HEK293 (cell line): ENCODE measurements around the gene ABI3BP.

ENCODE experiments used
- ZFP41 ChIP-seq: fragments of 450-650 bp; formaldehyde crosslinking; IDR thresholded peaks from 2 replicates; pipeline ENCODE4 v1.5.1; 2016; ENCODE audit warnings: missing biosample characterization, missing genetic modification characterization, borderline replicate concordance
- ZNF324 ChIP-seq: fragments of 450-650 bp; formaldehyde crosslinking; IDR thresholded peaks from 2 replicates; pipeline ENCODE4 v1.5.1; 2016; ENCODE audit warnings: missing biosample characterization, missing genetic modification characterization
- ZNF76 ChIP-seq: fragments of 450-650 bp; formaldehyde crosslinking; IDR thresholded peaks from 2 replicates; pipeline ENCODE4; 2016; ENCODE audit warnings: low read depth, missing biosample characterization, missing genetic modification characterization, borderline replicate concordance
- ZNF768 ChIP-seq: fragments of 450-650 bp; formaldehyde crosslinking; IDR thresholded peaks from 2 replicates; pipeline ENCODE4 v1.5.1; 2018; ENCODE audit warnings: missing biosample characterization, mild to moderate bottlenecking, missing genetic modification characterization
- TF ChIP-seq, protein P1 (sequence below): fragments of 450-650 bp; formaldehyde crosslinking; IDR thresholded peaks from 2 replicates; pipeline ENCODE4 v1.5.1; 2016; ENCODE audit warnings: missing biosample characterization, missing genetic modification characterization

DNA sequence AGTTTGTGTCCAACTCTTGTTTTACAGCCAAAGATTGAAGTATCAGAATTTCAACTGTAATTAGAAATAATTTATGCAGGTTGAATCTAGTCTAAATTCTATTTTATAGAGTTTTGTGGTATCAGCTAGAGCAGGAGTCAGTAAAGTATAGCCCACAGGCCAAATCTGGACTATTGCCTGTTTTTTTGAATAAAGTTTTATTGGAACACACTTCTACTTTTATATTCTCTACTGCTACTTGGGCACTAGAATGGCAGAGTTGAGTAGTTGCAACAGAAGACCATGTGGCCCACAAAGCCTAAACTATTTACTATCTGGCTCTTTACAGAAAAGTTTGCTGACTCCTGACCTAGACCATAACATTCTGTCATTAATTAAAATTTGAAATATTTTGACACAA lies 247.6 kb downstream of the ABI3BP start:
- TF ChIP-seq ZNF768 (tag by site-specific recombination) (no peak), ZNF324 (tag by site-specific recombination) (no peak), ZFP41 (tag by site-specific recombination) (no peak), ZNF76 (tag by site-specific recombination) (no peak)
- TF ChIP-seq, protein P1, sequence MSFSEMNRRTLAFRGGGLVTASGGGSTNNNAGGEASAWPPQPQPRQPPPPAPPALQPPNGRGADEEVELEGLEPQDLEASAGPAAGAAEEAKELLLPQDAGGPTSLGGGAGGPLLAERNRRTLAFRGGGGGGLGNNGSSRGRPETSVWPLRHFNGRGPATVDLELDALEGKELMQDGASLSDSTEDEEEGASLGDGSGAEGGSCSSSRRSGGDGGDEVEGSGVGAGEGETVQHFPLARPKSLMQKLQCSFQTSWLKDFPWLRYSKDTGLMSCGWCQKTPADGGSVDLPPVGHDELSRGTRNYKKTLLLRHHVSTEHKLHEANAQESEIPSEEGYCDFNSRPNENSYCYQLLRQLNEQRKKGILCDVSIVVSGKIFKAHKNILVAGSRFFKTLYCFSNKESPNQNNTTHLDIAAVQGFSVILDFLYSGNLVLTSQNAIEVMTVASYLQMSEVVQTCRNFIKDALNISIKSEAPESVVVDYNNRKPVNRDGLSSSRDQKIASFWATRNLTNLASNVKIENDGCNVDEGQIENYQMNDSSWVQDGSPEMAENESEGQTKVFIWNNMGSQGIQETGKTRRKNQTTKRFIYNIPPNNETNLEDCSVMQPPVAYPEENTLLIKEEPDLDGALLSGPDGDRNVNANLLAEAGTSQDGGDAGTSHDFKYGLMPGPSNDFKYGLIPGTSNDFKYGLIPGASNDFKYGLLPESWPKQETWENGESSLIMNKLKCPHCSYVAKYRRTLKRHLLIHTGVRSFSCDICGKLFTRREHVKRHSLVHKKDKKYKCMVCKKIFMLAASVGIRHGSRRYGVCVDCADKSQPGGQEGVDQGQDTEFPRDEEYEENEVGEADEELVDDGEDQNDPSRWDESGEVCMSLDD (tag by site-specific recombination): no peak
